ENCODE results near the gene SEMA5A.

- TF ChIP-seq, protein P1, sequence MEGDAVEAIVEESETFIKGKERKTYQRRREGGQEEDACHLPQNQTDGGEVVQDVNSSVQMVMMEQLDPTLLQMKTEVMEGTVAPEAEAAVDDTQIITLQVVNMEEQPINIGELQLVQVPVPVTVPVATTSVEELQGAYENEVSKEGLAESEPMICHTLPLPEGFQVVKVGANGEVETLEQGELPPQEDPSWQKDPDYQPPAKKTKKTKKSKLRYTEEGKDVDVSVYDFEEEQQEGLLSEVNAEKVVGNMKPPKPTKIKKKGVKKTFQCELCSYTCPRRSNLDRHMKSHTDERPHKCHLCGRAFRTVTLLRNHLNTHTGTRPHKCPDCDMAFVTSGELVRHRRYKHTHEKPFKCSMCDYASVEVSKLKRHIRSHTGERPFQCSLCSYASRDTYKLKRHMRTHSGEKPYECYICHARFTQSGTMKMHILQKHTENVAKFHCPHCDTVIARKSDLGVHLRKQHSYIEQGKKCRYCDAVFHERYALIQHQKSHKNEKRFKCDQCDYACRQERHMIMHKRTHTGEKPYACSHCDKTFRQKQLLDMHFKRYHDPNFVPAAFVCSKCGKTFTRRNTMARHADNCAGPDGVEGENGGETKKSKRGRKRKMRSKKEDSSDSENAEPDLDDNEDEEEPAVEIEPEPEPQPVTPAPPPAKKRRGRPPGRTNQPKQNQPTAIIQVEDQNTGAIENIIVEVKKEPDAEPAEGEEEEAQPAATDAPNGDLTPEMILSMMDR (IDR thresholded peaks at IDR 0.05), result no peak
- no peak for TF ChIP-seq RELA (CRISPR knock-in tag; IDR thresholded peaks at IDR 0.05; ENCODE audit: borderline replicate concordance)
- TF ChIP-seq KAT7 (CRISPR knock-in tag; IDR thresholded peaks at IDR 0.05; ENCODE audit: borderline replicate concordance), result no peak
- no peak for TF ChIP-seq ESRRA (CRISPR knock-in tag; IDR thresholded peaks at IDR 0.05; ENCODE audit: borderline replicate concordance)
- TF ChIP-seq ZNF138 (CRISPR knock-in tag; conservative IDR thresholded peaks at IDR 0.05), result no peak
- TF ChIP-seq, protein P2, sequence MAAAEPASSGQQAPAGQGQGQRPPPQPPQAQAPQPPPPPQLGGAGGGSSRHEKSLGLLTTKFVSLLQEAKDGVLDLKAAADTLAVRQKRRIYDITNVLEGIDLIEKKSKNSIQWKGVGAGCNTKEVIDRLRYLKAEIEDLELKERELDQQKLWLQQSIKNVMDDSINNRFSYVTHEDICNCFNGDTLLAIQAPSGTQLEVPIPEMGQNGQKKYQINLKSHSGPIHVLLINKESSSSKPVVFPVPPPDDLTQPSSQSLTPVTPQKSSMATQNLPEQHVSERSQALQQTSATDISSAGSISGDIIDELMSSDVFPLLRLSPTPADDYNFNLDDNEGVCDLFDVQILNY (CRISPR knock-in tag; IDR thresholded peaks at IDR 0.05), result no peak
- TF ChIP-seq, protein P3, sequence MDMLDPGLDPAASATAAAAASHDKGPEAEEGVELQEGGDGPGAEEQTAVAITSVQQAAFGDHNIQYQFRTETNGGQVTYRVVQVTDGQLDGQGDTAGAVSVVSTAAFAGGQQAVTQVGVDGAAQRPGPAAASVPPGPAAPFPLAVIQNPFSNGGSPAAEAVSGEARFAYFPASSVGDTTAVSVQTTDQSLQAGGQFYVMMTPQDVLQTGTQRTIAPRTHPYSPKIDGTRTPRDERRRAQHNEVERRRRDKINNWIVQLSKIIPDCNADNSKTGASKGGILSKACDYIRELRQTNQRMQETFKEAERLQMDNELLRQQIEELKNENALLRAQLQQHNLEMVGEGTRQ (CRISPR knock-in tag; IDR thresholded peaks at IDR 0.05), result no peak
Measured at GRCh38 chr5:9362600-9362999, 183.3 kb downstream of the SEMA5A start.

Data from WTC11 (cell line).